Neural progenitor cell (in vitro differentiated cells): Measurements from ENCODE around the gene ZNF639.
"Not testable (repeated sequence)": the region's sequence is repeated elsewhere in the genome, so short reads cannot be mapped to it uniquely, and the experiment has no call there.

Experiments used
- CTCF ChIP-seq: fragments of 200-600 bp; sonication (generic); IDR thresholded peaks from 2 replicates; pipeline ENCODE4 v1.5.1; 2017; ENCODE audit warnings: antibody characterized with exemption, mild to moderate bottlenecking
- EZH2phosphoT487 ChIP-seq: fragments of 200-600 bp; sonication (generic); IDR thresholded peaks from 2 replicates; pipeline ENCODE4 v1.6.1; 2017; ENCODE audit warnings: antibody characterized with exemption

DNA sequence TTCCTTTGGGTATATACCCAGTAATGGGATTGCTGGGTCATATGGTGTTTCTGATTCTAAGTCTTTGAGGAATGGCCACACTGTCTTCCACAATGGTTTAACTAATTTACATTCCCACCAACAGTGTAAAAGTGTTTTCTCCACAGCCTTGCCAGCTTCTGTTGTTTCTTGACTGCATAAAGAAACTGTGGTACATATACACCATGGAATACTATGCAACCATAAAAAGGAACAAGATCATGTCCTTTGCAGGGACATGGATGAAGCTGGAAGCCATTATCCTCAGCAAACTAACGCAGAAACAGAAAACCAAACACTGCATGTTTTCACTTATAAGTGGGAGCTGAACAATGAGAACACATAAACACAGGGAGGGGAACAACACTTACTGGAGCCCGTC is 15.5 kb upstream of the ZNF639 start:
- TF ChIP-seq CTCF, EZH2phosphoT487: not testable (repeated sequence)
